Spinal cord (tissue), 10 donors: Measurements from ENCODE around the gene PLXNA4. TPM values are rescaled to one million over a fixed set of nuclear protein-coding genes. Genes with fewer than 3 reads are reported as not detected.

Experiments
- DNase-seq, 6 donors: peaks; one replicate each; pipeline versions ENCODE4 v3.0.0 to v3.0.0-alpha.2; 2013 to 2015; ENCODE audit warnings: low spot score in 6 of 6, low read depth in 4 of 6
- H3K27ac ChIP-seq: one replicate; pipeline ENCODE4 v1.5.1; 2013; ENCODE audit warnings: low read depth, low read length, control low read depth
- H3K27me3 ChIP-seq: one replicate; pipeline ENCODE4 v1.6.1; 2013; ENCODE audit warnings: low read length; ENCODE audit not compliant: control insufficient read depth, insufficient read depth
- H3K36me3 ChIP-seq: one replicate; pipeline ENCODE4 v1.6.1; 2013; ENCODE audit warnings: low read length; ENCODE audit not compliant: control insufficient read depth, insufficient read depth
- H3K4me1 ChIP-seq: one replicate; pipeline ENCODE4 v1.6.1; 2013; ENCODE audit warnings: low read length; ENCODE audit not compliant: control insufficient read depth, insufficient read depth
- H3K4me3 ChIP-seq: one replicate; pipeline ENCODE4 v1.5.1; 2013; ENCODE audit warnings: low read depth, low read length, control low read depth
- H3K9me3 ChIP-seq: one replicate; pipeline ENCODE4 v1.6.1; 2013; ENCODE audit warnings: low read length; ENCODE audit not compliant: control insufficient read depth, insufficient read depth
- WGBS: methylation state at CpG from one replicate; pipeline ENCODE4 v1.1.5; 2013; ENCODE audit warnings: missing lambda C conversion rate; ENCODE audit not compliant: insufficient coverage; 5-methylcytosine and 5-hydroxymethylcytosine counted together
- polyA plus RNA-seq, 2 donors: library from polyadenylated mRNA; unstranded; fragments of 120-200 nt; gene quantifications; one replicate each; pipeline ENCODE4 v1.2.1, GENCODE V29; 2013; ENCODE audit not compliant: insufficient read length in 2 of 2
- total RNA-seq, 2 donors: library from RNA; depleted of rRNA in 1 of 2; stranded (reverse); fragments of 120-200 nt in 1 of 2; fragments of >200 nt in 1 of 2; gene quantifications; one replicate each; pipeline versions ENCODE4 v1.2.3 to v1.2.4, GENCODE V29; 2013 to 2014
- donor health status: healthy.

PLXNA4 gene
- total and polyA plus RNA-seq, 4 donors, result 13.8 to 29.7 (median 23.2) TPM

- WGBS, result 91% methylated on average over 7 of the region's 9 CpGs
- Histone ChIP-seq H3K27ac (no peak overlapping the region), H3K4me1 (peaks cover 21% of the 10 kb centered on the region), H3K9me3 (no peaks in the 10 kb centered on the region), H3K4me3 (no peak overlapping the region), H3K36me3 (peaks cover 21% of the 10 kb centered on the region), H3K27me3 (no peaks in the 10 kb centered on the region)
- no peak for DNase-seq
These were observed 431.2 kb downstream of the PLXNA4 start for GRCh38 chr7:132145063-132145462.

DNA sequence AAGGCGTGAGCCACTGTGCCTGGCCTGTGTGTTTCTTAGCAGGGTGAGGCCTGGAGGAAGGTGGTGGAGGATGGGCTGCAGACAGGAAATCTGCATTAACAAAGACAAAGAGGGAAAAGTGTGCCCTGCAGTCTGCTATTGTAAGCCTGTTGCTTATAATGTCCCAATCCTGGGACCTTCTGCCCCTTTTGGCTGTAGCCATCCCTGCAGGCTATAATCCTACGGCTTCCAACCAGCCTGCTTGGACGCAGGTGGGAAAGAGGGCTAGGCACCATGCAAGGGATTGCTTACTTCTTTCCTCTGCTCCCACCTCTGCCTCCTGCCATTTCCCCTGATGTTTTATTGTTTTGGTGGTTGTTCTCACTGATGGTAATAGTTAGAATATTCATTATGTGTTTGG is 434.3 kb downstream of the PLXNA4 start:
- H3K4me1 ChIP-seq, result peaks cover 15% of the 10 kb centered on the region
- 100% methylated on average over 1 of the region's 3 CpGs for WGBS
- no peak overlapping the region for H3K27ac ChIP-seq
- peaks cover 38% of the 10 kb centered on the region for H3K36me3 ChIP-seq
- H3K9me3 ChIP-seq, result no peaks in the 10 kb centered on the region
- no peak overlapping the region for H3K4me3 ChIP-seq
- no peaks in the 10 kb centered on the region for H3K27me3 ChIP-seq
- no peak for DNase-seq

- Histone ChIP-seq H3K27ac (no peak overlapping the region), H3K36me3 (peaks cover 40% of the 10 kb centered on the region), H3K4me3 (no peak overlapping the region), H3K4me1 (peaks cover 15% of the 10 kb centered on the region), H3K9me3 (no peaks in the 10 kb centered on the region), H3K27me3 (no peaks in the 10 kb centered on the region)
- peak in 1 of 6 donors; percentile 78 for DNase-seq
- 83% methylated on average over 3 of the region's 3 CpGs for WGBS
These were observed 435.2 kb downstream of the PLXNA4 start for GRCh38 chr7:132141109-132141508.

DNA sequence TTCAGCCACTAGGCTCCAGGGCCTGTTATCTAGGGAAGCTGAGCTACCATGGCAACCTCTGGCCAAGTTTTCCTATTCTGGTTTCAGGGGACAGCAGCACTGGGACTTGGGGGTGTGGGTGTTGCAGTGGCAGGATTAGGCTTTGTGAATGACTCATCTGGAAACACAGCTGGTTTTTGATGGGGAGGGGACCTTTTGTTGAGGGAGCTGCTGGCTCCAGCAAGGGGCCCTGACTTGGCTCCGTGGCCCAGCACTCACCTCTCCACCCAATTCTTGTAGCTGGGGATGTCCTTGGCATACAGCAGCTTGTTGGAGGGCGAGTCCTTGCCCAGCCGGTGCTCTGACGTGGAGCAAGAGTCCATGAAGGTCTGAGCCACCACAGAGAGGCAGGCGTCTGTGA is 435.9 kb downstream of the PLXNA4 start:
- Histone ChIP-seq H3K4me3 (no peak overlapping the region), H3K27me3 (no peaks in the 10 kb centered on the region), H3K4me1 (peaks cover 15% of the 10 kb centered on the region), H3K9me3 (no peaks in the 10 kb centered on the region), H3K36me3 (peaks cover 47% of the 10 kb centered on the region), H3K27ac (no peak overlapping the region)
- 72% methylated on average over 5 of the region's 5 CpGs for WGBS
- no peak for DNase-seq

GRCh38 chr7:132138817-132139216 is 437.5 kb downstream of the PLXNA4 start:
- Histone ChIP-seq H3K27me3 (no peaks in the 10 kb centered on the region), H3K4me1 (peaks cover 15% of the 10 kb centered on the region), H3K4me3 (no peak overlapping the region), H3K9me3 (no peaks in the 10 kb centered on the region), H3K36me3 (peaks cover 44% of the 10 kb centered on the region), H3K27ac (no peak overlapping the region)
- whole genome bisulfite sequencing, result no CpG with 5 or more reads among the region's 2 CpGs
- DNase-seq, result no peak

DNA sequence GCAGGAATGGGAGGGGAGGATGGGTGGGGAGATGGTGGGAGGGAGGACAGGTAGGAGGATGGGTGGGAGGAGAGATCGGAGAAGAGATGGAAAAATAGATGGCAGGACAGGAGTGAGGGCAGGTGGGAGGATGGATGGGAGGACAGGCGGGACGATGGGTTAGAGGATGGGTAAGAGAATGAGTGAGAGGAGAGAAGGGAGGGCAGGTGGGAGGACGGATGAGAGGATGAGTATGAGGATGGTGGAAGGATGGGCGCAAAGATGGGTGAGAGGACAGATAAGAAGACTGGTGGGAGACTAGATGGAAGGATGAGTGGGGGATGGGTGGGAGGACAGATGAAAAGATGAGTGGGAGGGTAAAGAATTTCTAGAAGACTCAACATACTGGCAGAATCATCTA is 438.6 kb downstream of the PLXNA4 start:
- Histone ChIP-seq H3K4me3 (no peak overlapping the region), H3K27me3 (no peaks in the 10 kb centered on the region), H3K36me3 (peaks cover 50% of the 10 kb centered on the region), H3K27ac (no peak overlapping the region), H3K4me1 (peaks cover 12% of the 10 kb centered on the region), H3K9me3 (no peaks in the 10 kb centered on the region)
- WGBS, result 99% methylated on average over 5 of the region's 5 CpGs
- DNase-seq, result no peak

GRCh38 chr7:132135746-132136385 is 440.4 kb downstream of the PLXNA4 start:
- no peaks in the 10 kb centered on the region for H3K27me3 ChIP-seq
- WGBS, result 86% methylated on average over 7 of the region's 8 CpGs
- H3K27ac ChIP-seq, result no peak overlapping the region
- H3K9me3 ChIP-seq, result no peaks in the 10 kb centered on the region
- no peak for DNase-seq
- peaks cover 52% of the 10 kb centered on the region for H3K36me3 ChIP-seq
- no peaks in the 10 kb centered on the region for H3K4me1 ChIP-seq
- H3K4me3 ChIP-seq, result no peak overlapping the region

DNA sequence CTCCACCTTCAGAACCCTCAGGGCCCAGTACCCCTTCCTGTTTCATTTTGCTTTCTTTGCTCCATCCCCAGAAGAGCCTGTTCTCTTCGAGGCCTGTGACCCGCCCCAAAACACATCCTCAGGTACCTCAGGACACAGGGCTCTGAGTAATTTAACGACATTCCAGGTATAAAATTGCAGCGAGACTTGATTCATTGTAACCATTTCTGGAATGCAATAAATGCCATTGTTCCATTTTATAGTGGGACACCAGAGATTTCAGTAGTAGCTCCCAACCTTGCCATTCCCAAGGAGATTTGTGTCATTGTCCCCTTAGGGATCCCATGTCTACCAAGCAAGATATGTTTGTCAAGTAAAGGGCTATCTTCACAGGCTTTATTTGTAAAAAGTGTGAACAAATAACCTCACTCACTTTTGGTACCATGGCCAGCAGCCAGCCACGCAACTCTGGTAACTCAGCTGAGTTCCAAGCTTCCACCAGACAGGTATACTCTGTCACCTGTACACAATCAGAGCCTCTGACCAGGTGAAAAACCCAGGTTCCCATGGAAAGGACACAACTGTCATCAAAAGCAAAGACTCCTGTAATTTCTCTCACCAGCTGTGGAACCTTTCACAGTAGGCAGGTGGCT is 441.3 kb downstream of the PLXNA4 start:
- Histone ChIP-seq H3K27ac (no peak overlapping the region), H3K36me3 (peaks cover 51% of the 10 kb centered on the region)
- WGBS, result 78% methylated on average over 5 of the region's 5 CpGs

DNA sequence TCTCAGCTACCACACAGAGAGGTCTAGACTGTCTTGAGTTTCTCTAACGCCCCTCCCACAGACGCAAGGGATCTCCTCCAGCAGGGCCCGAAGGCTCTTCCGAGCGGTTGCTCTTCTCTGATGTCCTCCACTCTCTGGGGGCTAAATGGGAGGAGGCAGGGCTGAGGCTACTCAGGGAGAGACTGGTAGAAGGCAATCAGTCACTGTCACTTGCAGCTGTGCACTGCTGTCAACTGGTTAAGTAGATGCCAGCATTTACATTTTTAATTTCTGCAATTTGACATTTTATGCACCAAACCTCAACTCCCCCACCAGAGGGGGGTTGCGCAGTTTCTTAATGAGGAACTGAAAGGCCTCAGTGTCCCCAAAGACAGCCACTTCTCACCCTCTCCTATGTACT is 442.8 kb downstream of the PLXNA4 start:
- Histone ChIP-seq H3K4me1 (no peaks in the 10 kb centered on the region), H3K27me3 (no peaks in the 10 kb centered on the region), H3K9me3 (no peaks in the 10 kb centered on the region), H3K4me3 (no peak overlapping the region), H3K27ac (no peak overlapping the region), H3K36me3 (peaks cover 56% of the 10 kb centered on the region)
- WGBS, result 88% methylated on average over 5 of the region's 6 CpGs
- DNase-seq, result no peak

More for the DNA sequence above, 441.3 kb downstream of the PLXNA4 start:
- H3K27me3 ChIP-seq, result no peaks in the 10 kb centered on the region
- H3K4me3 ChIP-seq, result no peak overlapping the region
- no peak for DNase-seq
- H3K9me3 ChIP-seq, result no peaks in the 10 kb centered on the region
- H3K4me1 ChIP-seq, result no peaks in the 10 kb centered on the region

GRCh38 chr7:132131196-132131595 is 445.1 kb downstream of the PLXNA4 start:
- Histone ChIP-seq H3K4me3 (no peak overlapping the region), H3K4me1 (no peaks in the 10 kb centered on the region), H3K9me3 (no peaks in the 10 kb centered on the region), H3K27me3 (no peaks in the 10 kb centered on the region), H3K36me3 (peaks cover 47% of the 10 kb centered on the region), H3K27ac (no peak overlapping the region)
- 92% methylated on average over 2 of the region's 3 CpGs for WGBS
- no peak for DNase-seq
